H1 (cell line): ENCODE data around the gene TFAP2A. TPM values are rescaled to one million over a fixed set of nuclear protein-coding genes. Genes with fewer than 3 reads are reported as not detected.

Source experiments
- CTCF ChIP-seq, 3 experiments: IDR thresholded peaks; 1 replicate in 2 of 3; 2 replicates in 1 of 3; pipeline versions ENCODE4 v1.5.1 to v1.6.1; 2011; ENCODE audit warnings: low read length in 3 of 3, mild to moderate bottlenecking in 3 of 3, inconsistent platforms in 2 of 3, low read depth in 1 of 3, moderate library complexity in 1 of 3; ENCODE audit not compliant: insufficient read depth in 1 of 3; ENCODE audit errors: control extremely low read depth in 1 of 3
- HDAC2 ChIP-seq, 2 experiments: fragments of 300-600 bp in 1 of 2; sonication (generic) in 1 of 2; IDR thresholded peaks; 2 replicates each; pipeline ENCODE4 v1.6.1; 2011 to 2012; ENCODE audit warnings: low read depth in 2 of 2, low read length in 2 of 2, mild to moderate bottlenecking in 2 of 2, moderate library complexity in 2 of 2, borderline replicate concordance in 1 of 2, inconsistent platforms in 1 of 2
- NANOG ChIP-seq: IDR thresholded peaks from 2 replicates; pipeline ENCODE4 v1.6.1; 2011; ENCODE audit warnings: low read length, low read depth, mild to moderate bottlenecking, inconsistent platforms; ENCODE audit not compliant: insufficient read depth, poor library complexity, severe bottlenecking
- RNF2 ChIP-seq: fragments of 200-900, 300-1000 bp; sonication (generic); IDR thresholded peaks from 2 replicates; pipeline ENCODE4 v1.7.1; 2016; ENCODE audit warnings: borderline replicate concordance, low read depth, mild to moderate bottlenecking, antibody characterized with exemption, low read length; ENCODE audit not compliant: poor library complexity, severe bottlenecking; ENCODE audit errors: missing control alignments
- SUZ12 ChIP-seq: fragments of 200-600 bp; sonication (generic); IDR thresholded peaks from 2 replicates; pipeline ENCODE4 v1.6.1; 2012; ENCODE audit warnings: mild to moderate bottlenecking, inconsistent platforms, low read length, moderate library complexity, mixed read lengths
- TCF12 ChIP-seq: IDR thresholded peaks from 2 replicates; pipeline ENCODE4 v1.6.1; 2011; ENCODE audit warnings: low read depth, mild to moderate bottlenecking, low read length
- polyA plus RNA-seq, 7 experiments: library from polyadenylated mRNA; depleted of rRNA in 3 of 7; stranded (reverse) in 5 of 7; unstranded in 2 of 7; fragments of >200 nt in 5 of 7; fragments of 200-250 nt in 2 of 7; gene quantifications; 1 replicate in 5 of 7; 2 replicates in 1 of 7; 4 replicates in 1 of 7; pipeline versions ENCODE4 v1.2.1 to v1.2.3, GENCODE V29; 2011 to 2013; ENCODE audit warnings: missing spikeins in 2 of 7, mixed read lengths in 2 of 7
- total RNA-seq: library from RNA; stranded (reverse); fragmentation: NEBNext Ultra II Directional; extraction: Animal tissue kit (Norgen Biotek cat#: 25700); gene quantifications from 2 replicates; pipeline ENCODE4 v1.2.1, GENCODE V29; 2021

The TFAP2A gene
- total and polyA plus RNA-seq, 2 of the 8 experiments (the other 6 are each of a cell fraction or from before 2014, with no cell fraction given): 0.23 TPM; not detected in 1

DNA sequence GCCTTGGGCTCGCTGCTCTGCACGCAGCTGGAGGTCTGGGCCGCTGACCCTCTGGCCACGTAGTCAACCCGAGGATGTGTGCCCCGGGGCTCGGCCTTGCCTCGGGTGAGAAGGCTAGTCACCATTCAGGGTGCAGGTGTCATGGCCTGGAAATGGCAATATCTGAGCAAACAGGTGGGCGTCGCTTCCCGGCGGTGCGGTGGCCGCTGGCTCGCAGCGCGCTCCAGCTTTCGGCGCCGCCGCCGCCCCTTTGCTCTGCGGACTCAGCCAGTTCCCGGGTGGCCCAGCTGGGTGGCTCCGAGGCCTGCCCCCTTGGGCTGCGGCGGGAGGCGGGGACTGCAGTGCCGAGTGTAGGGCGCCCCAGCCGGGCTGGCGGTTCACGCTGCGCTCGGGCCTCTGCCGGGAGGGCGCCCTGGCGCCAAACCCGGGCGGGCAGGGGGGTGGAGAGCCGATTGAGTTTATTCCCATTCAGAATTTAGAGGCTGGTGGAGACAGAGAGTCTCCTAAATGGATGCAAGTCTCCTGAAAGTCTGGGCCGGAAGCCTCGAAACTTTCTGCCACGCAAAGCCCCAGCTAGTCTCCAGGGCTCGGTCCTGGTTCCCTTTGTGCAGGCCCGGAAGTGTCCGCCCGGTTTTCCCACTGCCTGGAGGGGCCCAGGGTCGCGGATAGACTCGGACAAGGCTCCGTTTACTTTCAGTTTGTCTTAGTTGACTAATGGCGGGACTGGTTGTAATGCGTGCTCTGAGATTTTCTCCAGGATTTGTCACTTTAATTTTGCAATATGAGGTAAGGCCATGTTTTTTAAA, 11.3 kb upstream of the TFAP2A start (continued):
- TF ChIP-seq HDAC2 (IDR thresholded peaks at IDR 0.05; ENCODE audit: borderline replicate concordance in 1 of 2, low read depth in 2 of 2, low read length in 2 of 2) (no peak), TCF12 (no peak; the same call in 1 of the 2 replicates), CTCF (IDR thresholded peaks at IDR 0.05; ENCODE audit: control extremely low read depth in 1 of 3, insufficient read depth in 1 of 3, low read depth in 1 of 3, low read length in 3 of 3) (no peak), RNF2 (peak; percentile 55), NANOG (no peak), SUZ12 (peak; percentile 98)
